ENCODE measurements around the gene PIMREG.

GRCh38 chr17:6478486-6478885 is 34.2 kb downstream of the PIMREG start:
- TF ChIP-seq CTCF (conservative IDR thresholded peaks at IDR 0.05; ENCODE audit: low read length) (no peak), EZH2phosphoT487 (IDR thresholded peaks at IDR 0.05; ENCODE audit: borderline replicate concordance) (no peak)

Measured in Loucy (cell line).